AG04449 (cell line): ENCODE measurements around the gene ASPDH.

ENCODE experiments used
- CTCF ChIA-PET: fragments of 350-600 bp; formaldehyde crosslinking; extraction: SDS; loops from one replicate; lab custom pipeline; 2021; ENCODE audit warnings: antibody characterized with exemption; lab: Yijun Ruan, JAX
- POLR2A ChIA-PET: fragments of 400-600, 350-600 bp; formaldehyde crosslinking; extraction: SDS; loops from one replicate; lab custom pipeline; 2020; ENCODE audit warnings: antibody characterized with exemption, inconsistent platforms; lab: Yijun Ruan, JAX
- DNase-seq: peaks from one replicate; pipeline ENCODE4 v3.0.0-alpha.2; 2010; ENCODE audit warnings: low read depth, low spot score
- H3K4me3 ChIP-seq: 2 replicates; pipeline ENCODE4 v1.5.1; 2011; ENCODE audit warnings: low read depth, mild to moderate bottlenecking, control low read depth, low read length
- TF ChIP-seq, protein P1 (sequence below): IDR thresholded peaks from one replicate; pipeline ENCODE4 v1.5.1; 2011; ENCODE audit warnings: mild to moderate bottlenecking, moderate library complexity, low read length, control low read depth, inconsistent platforms; ENCODE audit not compliant: insufficient read depth; ENCODE audit errors: missing control alignments

The ASPDH gene

DNA sequence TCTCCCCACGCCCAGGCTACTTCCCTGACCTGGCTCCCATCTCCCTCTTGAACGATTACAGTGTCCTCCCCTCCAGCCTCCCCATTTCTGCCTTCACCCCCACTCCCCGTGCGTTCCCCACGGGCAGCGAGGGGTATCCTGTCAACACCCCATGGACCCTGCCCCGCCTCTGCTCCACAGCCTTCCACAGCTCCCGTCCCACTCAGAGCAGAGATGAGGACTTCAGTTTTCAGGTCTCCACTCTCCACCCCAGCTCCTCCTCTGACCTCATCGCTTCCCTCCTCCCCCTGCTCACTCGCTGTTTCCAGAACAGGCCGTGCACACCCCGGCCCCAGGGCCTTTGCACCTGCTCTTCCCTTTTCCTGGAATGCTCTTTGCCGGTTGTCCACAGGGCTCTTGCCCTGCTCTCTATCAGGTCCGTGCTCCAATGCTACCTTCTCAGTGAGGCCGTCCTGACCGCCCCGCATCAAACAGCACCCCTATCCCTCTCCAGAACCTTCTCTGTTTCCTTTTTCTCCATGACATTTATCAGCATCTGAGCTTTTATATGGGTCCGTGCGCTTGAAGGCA lies 39.5 kb upstream of the ASPDH start:
- TF ChIP-seq, protein P1, sequence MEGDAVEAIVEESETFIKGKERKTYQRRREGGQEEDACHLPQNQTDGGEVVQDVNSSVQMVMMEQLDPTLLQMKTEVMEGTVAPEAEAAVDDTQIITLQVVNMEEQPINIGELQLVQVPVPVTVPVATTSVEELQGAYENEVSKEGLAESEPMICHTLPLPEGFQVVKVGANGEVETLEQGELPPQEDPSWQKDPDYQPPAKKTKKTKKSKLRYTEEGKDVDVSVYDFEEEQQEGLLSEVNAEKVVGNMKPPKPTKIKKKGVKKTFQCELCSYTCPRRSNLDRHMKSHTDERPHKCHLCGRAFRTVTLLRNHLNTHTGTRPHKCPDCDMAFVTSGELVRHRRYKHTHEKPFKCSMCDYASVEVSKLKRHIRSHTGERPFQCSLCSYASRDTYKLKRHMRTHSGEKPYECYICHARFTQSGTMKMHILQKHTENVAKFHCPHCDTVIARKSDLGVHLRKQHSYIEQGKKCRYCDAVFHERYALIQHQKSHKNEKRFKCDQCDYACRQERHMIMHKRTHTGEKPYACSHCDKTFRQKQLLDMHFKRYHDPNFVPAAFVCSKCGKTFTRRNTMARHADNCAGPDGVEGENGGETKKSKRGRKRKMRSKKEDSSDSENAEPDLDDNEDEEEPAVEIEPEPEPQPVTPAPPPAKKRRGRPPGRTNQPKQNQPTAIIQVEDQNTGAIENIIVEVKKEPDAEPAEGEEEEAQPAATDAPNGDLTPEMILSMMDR: no peak
- H3K4me3 ChIP-seq: no peak overlapping the region
- ChIA-PET CTCF (interaction anchor here (1.7 to 6.7 kb wide), 2 partner anchors 9 to 14 kb away, joined by 5 to 66 read pairs; no protein-coding TSS in a partner anchor), POLR2A (no interaction called here)
- no peak for DNase-seq

DNA sequence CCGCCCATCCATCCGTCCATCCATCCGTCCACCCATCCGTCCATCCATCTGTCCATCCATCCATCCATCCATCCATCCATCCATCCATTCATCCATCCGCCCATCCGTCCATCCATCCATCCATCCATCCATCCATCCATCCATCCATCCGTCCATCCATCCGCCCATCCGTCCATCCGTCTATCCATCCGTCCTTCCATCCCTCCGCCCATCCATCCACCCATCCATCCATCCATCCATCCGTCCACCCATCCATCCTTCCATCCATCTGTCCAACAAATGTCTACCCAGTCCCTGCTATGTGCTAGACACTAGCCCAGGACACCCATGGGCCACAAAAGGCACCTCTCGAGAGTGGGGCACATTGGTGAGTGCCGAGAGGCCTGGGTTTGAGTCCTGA lies 38.8 kb upstream of the ASPDH start:
- no peak overlapping the region for H3K4me3 ChIP-seq
- TF ChIP-seq, protein P1: no peak
- ChIA-PET CTCF (interaction anchor here (6.7 kb wide), 1 partner anchor 13 kb away, joined by 66 read pairs; no protein-coding TSS in a partner anchor), POLR2A (no interaction called here)
- no peak for DNase-seq

DNA sequence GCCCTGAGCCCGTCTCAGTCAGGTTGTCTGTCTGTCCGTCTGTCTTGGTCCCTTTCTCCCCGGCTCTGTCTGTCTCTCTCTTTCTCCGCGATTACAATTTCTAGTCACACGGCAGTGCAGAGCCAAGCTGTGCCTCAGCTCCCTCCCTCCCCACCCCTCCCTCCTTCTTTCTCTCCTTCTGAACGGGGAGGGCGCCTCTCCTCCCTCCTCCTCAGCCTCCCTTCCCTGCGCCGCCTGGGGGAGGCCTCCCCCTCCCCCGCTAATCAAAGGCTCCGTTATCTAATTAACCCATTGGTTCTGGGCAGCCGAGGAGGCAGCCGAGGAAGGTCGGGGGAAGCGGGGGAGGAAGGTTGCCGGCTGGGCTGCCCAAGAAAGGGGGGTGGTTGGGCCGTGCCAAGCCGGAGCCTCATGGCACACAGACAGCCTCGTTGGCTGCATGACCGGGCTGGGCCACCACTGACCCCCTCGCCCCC lies 38.0 kb upstream of the ASPDH start:
- ChIA-PET POLR2A (no interaction called here), CTCF (no interaction called here)
- no peak overlapping the region for H3K4me3 ChIP-seq
- TF ChIP-seq, protein P1: no peak
- no peak for DNase-seq

DNA sequence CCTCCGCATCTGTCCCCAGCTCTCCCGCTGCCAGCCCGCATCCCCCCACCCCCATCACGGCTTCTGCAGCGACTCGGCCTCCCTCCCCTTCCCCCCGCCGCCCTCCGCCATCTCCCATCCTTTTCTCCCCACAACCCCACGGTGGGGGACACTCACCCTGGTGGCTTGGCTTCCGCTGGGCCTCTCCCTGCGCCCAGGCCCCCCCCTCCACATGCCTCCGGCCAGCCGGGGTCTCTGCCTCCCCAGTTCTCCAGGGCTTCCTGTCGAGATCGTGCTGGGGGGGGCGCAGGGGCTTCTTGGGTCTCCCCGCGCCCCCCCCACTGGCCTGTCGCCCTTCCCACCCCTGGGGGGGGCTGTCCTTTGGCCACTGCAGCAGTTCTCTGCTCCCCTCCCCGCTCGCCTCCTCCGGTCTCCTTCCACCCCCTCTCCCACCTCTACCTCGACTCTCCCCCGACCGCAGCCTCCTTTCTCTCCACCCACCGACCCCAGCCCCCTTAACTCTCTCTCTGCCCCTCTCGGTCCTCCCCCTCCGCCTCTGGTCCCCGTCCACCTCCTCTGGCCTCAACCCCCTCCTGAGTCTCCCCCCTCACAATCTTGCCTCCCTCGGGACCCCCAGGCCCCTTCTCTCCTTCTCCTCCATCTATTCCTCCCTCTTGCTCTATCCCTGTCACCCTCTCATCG lies 37.5 kb upstream of the ASPDH start:
- ChIA-PET CTCF (no interaction called here), POLR2A (no interaction called here)
- no peak overlapping the region for H3K4me3 ChIP-seq
- no peak for DNase-seq
- TF ChIP-seq, protein P1: no peak

DNA sequence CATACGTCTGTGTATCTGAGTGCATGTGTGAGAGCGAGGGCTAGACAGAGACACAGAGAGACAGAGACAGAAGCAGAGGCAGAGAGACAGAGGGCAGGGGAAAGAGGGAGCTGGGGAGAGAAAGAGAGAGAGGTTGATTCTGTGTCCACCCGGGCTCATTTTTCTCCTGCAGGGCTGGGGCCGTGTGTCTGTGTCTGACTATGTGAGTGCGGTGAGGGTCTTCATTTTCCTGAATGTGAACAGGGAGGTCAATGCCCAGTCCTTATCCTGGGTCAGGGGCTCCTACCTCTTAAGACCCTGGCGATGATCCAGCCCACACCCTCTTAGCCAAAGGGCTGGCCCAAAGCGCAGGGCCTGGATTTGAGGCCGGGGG lies 36.9 kb upstream of the ASPDH start:
- H3K4me3 ChIP-seq: no peak overlapping the region
- ChIA-PET CTCF (interaction anchor here (2.1 kb wide), 1 partner anchor 13 kb away, joined by 6 read pairs; no protein-coding TSS in a partner anchor), POLR2A (no interaction called here)
- TF ChIP-seq, protein P1: no peak
- no peak for DNase-seq

DNA sequence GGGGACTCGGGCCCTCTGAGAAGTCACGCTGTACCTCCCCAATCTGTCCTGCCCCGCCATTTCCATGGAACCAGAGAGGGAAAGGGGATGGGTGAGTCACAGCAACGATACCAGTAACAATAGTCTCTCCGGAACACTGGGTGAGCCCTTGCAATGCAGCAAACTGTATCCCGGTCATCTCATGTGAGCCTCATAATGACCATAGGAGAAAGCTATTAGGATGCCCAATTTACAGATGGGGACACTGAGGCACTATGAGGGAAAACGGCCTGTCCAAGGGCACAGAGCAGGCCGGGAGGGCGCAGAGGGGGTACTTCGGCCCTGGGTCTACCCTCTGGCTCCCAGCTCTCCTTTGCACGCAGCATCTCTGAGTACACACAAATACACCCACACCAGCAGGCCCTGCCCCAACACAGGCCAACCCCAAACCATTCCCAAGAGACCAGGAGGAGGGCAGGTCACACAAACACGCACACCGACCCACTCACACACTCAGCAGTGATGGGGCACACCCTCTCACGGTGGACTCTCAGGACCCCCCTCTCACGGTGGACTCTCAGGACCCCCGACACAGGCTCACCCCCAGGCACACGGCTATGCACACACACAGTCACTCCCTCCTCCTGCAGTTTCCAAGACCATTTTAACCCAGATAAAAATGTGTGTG lies 36.3 kb upstream of the ASPDH start:
- ChIA-PET POLR2A (no interaction called here), CTCF (interaction anchor here (2.1 kb wide), 1 partner anchor 13 kb away, joined by 6 read pairs; no protein-coding TSS in a partner anchor)
- TF ChIP-seq, protein P1: no peak
- H3K4me3 ChIP-seq: no peak overlapping the region
- DNase-seq: no peak
